Pancreas (tissue), 10 donors: ENCODE data around the gene KDM2A. TPM values are rescaled to one million over a fixed set of nuclear protein-coding genes. Genes with fewer than 3 reads are reported as not detected.

ENCODE experiments used
- ATAC-seq, 4 donors: fragments of 200-7000 bp; cut with Tn5 transposase; one replicate each; pipeline versions ENCODE4 v1.8.0 to v1.9.1; 2020; ENCODE audit warnings: mild to moderate bottlenecking in 4 of 4, moderate library complexity in 4 of 4
- DNase-seq, 6 donors: peaks; one replicate each; pipeline ENCODE4 v3.0.0-alpha.2; 2020
- FAIRE-seq: peaks from 2 replicates; lab custom pipeline; 2012; peaks lifted over from hg19 to GRCh38; lab: Jason Lieb, UNC
- H3K27ac ChIP-seq, 4 donors: fragments of 200-600 bp; sonication (generic); 1 replicate in 3 of 4; 2 replicates in 1 of 4; pipeline versions ENCODE4 v1.5.0 to v1.8.0; 2020
- H3K27me3 ChIP-seq, 4 donors: fragments of 200-600 bp; one replicate each; pipeline ENCODE4 v1.8.0; 2021
- H3K36me3 ChIP-seq, 3 donors: fragments of 200-600 bp; sonication (generic) in 1 of 3; one replicate each; pipeline versions ENCODE4 v1.5.0 to v1.8.0; 2020 to 2021
- H3K4me1 ChIP-seq, 3 donors: fragments of 200-600 bp; one replicate each; pipeline ENCODE4 v1.8.0; 2021
- H3K4me3 ChIP-seq, 4 donors: fragments of 200-600 bp; sonication (generic) in 2 of 4; one replicate each; pipeline versions ENCODE4 v1.5.0 to v1.8.0; 2020 to 2021
- H3K9me3 ChIP-seq, 4 donors: fragments of 200-600 bp; one replicate each; pipeline ENCODE4 v1.8.0; 2021
- WGBS, 2 donors: extraction: QIAGEN DNeasy Blood & Tissue Kit; methylation state at CpG; one replicate each; pipeline ENCODE4 v1.1.7; 2013; 5-methylcytosine and 5-hydroxymethylcytosine counted together
- intact Hi-C, 3 donors: fragments of 100-400 bp; cut with DNase I; formaldehyde crosslinking; loops; one replicate each; pipeline versions ENCODE4 v1.11.1 to v1.14.2; 2022
- polyA plus RNA-seq, 2 donors: library from polyadenylated mRNA; stranded (reverse); fragments of 200-250 nt; gene quantifications; one replicate each; pipeline ENCODE4 v1.2.3, GENCODE V29; 2013
- total RNA-seq, 6 donors: library from RNA; stranded (reverse); fragmentation: NEBNext Ultra II Directional in 4 of 6; extraction: Animal tissue kit (Norgen Biotek cat#: 25700) in 4 of 6; gene quantifications; one replicate each; pipeline versions ENCODE4 v1.2.1 to v1.2.4, GENCODE V29; 2021 to 2023
- TF ChIP-seq, protein P1 (sequence below), 4 donors: fragments of 200-600 bp; sonication (generic) in 3 of 4; IDR thresholded peaks; one replicate each; pipeline versions ENCODE4 v1.5.0 to v1.8.0; 2021; ENCODE audit warnings: antibody characterized with exemption in 4 of 4
- donor health status: healthy with polysubstance abuse.
- donor health status: DM: no; HTN: no; CAD: no; lungs with moderate emphysema.
- donor health status: DM: no; HTN: no; CAD: no.
- donor health status: control.
- donor health status: control.
- donor health status: Bipolar disorder and iron deficiency.
- donor health status: DM: yes; HTN: yes; CAD: no.
- donor health status: DM: no; HTN: no; CAD: no.
- donor health status: DM: no; HTN: no; CAD: no.
- donor health status: DM: yes; HTN: yes; CAD: no.

The KDM2A gene
- total and polyA plus RNA-seq, 8 donors, result 17.2 to 39.1 (median 22.5) TPM

- peaks cover 0 to 4% (median 2%) of the 10 kb centered on the region in 3 donors for H3K4me1 ChIP-seq
- FAIRE-seq, result no peak
- 72 to 73% methylated on average over 3 of the region's 3 CpGs for WGBS, 2 donors
- no peak for ATAC-seq
- no peak overlapping the region for H3K27ac ChIP-seq
- no peaks in the 10 kb centered on the region for H3K27me3 ChIP-seq
- no peaks in the 10 kb centered on the region for H3K36me3 ChIP-seq
- intact Hi-C loops, result no loop called here
- no peaks in the 10 kb centered on the region for H3K9me3 ChIP-seq
- TF ChIP-seq, protein P1, sequence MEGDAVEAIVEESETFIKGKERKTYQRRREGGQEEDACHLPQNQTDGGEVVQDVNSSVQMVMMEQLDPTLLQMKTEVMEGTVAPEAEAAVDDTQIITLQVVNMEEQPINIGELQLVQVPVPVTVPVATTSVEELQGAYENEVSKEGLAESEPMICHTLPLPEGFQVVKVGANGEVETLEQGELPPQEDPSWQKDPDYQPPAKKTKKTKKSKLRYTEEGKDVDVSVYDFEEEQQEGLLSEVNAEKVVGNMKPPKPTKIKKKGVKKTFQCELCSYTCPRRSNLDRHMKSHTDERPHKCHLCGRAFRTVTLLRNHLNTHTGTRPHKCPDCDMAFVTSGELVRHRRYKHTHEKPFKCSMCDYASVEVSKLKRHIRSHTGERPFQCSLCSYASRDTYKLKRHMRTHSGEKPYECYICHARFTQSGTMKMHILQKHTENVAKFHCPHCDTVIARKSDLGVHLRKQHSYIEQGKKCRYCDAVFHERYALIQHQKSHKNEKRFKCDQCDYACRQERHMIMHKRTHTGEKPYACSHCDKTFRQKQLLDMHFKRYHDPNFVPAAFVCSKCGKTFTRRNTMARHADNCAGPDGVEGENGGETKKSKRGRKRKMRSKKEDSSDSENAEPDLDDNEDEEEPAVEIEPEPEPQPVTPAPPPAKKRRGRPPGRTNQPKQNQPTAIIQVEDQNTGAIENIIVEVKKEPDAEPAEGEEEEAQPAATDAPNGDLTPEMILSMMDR (IDR thresholded peaks at IDR 0.05), result no peak
- no peak overlapping the region for H3K4me3 ChIP-seq
- no peak for DNase-seq
These were observed 2.3 kb upstream of the KDM2A start for GRCh38 chr11:67116758-67117105.

DNA sequence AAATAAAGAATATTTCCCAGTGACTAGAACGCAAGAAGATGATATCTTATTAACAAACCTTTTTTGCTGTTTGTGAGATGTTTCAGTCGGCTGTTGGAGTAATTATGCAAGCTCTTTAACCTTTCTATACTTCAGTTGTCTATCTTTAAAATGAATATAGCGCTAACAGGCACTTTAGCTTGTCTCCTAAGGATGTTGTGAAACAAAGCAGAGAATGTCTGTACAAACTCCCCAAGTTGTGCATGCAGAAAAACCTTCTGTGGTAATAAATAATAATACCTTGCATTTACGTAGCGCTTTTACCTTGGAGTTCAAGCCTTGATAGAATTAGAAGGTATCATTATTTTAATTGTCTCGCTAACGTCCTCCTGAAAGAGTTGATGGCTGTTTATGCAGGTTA lies 1.9 kb upstream of the KDM2A start:
- FAIRE-seq (no peak), ATAC-seq (no peak)
- no peak overlapping the region for H3K4me3 ChIP-seq

DNA sequence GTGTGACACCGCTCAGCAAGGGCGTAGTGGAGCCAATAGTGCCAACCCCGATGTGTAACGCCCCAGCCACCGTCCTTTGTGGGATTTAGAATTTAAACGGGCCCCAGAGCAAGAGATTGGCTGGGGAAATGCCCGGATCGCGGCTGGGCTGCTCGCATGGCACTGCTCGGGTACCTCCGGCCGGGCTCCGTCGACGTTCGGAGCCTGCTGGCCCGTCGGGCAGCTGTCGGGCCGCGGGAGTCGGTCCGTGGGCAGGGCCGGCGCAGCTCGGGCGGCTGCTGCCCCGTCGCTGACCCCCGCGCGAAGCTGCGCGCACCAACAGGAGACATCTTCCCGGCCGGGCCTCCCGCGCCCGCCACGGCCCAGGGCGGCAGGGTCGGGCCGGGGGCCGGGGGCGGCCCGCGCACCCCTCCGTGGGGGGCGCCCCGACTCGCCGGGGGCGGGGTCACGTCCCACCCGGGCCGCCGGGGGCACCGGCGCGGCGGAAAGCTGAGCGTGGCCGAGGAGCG lies 1.3 kb upstream of the KDM2A start:
- peak overlapping the region in 2 of 4 donors; percentile 43 to 48 for H3K4me3 ChIP-seq
- no peak for FAIRE-seq
- no peaks in the 10 kb centered on the region for H3K27me3 ChIP-seq
- TF ChIP-seq, protein P1 (IDR thresholded peaks at IDR 0.05), result no peak
- H3K27ac ChIP-seq, result peak overlapping the region in 3 of 4 donors; percentile 79 to 94 (median 90)
- H3K4me1 ChIP-seq, result peaks cover 4 to 14% (median 5%) of the 10 kb centered on the region in 3 donors
- H3K36me3 ChIP-seq, result no peaks in the 10 kb centered on the region
- intact Hi-C loops, result no loop called here
- ATAC-seq, result no peak
- WGBS, 2 donors, result 43 to 53% methylated on average over 40 to 65 of the region's 65 CpGs
- no peaks in the 10 kb centered on the region for H3K9me3 ChIP-seq
- DNase-seq, result peak; percentile 17 to 75 (median 44)

More for the DNA sequence above, 1.9 kb upstream of the KDM2A start:
- intact Hi-C loops, result no loop called here
- no peak for DNase-seq
- Histone ChIP-seq H3K27me3 (no peaks in the 10 kb centered on the region), H3K36me3 (no peaks in the 10 kb centered on the region), H3K4me1 (peaks cover 4 to 9% (median 4%) of the 10 kb centered on the region in 3 donors), H3K27ac (no peak overlapping the region), H3K9me3 (no peaks in the 10 kb centered on the region)
- 88% methylated on average over 7 of the region's 7 CpGs for WGBS, 2 donors
- TF ChIP-seq, protein P1 (IDR thresholded peaks at IDR 0.05), result no peak

DNA sequence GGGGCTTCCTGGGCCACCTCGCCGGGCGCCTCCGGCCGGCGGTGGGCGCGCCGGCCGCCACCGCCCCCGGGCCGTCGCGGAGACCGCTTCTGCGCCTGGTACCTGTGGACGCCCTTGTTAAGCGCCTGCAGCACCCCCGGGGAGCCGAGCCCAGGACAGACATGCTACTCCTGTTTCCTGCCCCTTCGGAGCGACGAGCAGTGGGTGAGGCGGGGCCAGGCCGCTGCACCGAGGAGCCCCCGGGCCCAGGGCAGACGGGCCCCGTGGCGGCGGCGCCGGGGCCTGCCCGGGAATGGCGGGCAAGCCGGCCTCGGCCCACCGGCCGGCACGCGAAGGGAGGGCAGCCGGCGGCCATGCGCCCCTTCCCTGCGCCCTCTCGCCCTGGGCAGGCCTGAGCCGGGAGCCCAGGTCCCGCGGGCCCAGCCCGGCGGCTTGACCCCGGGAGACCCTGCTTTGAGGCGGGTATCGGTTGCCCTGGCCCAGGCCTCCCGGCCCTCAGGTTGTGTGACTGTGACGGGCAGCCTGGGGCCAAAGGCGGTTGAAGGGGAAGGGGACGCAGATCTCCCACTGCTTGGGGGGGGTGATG lies 789 bp upstream of the KDM2A start:
- H3K4me1 ChIP-seq, result peaks cover 4 to 14% (median 5%) of the 10 kb centered on the region in 3 donors
- peak overlapping the region; percentile 70 to 94 (median 84) for H3K27ac ChIP-seq
- DNase-seq (peak; percentile 43 to 86 (median 62)), FAIRE-seq (no peak), ATAC-seq (peak; percentile 11 to 29 (median 20))
- H3K27me3 ChIP-seq, result no peaks in the 10 kb centered on the region
- intact Hi-C loops, result no loop called here
- H3K9me3 ChIP-seq, result no peaks in the 10 kb centered on the region
- no peaks in the 10 kb centered on the region for H3K36me3 ChIP-seq
- TF ChIP-seq, protein P1 (IDR thresholded peaks at IDR 0.05), result no peak
- 6 to 13% methylated on average over 34 to 59 of the region's 59 CpGs for WGBS, 2 donors
- peak overlapping the region in 3 of 4 donors; percentile 21 to 48 (median 43) for H3K4me3 ChIP-seq
